SK-N-SH (cell line): ENCODE data around the gene C19orf53.

Experiments used
- CTCF ChIP-seq: fragments of 200-600 bp; sonication (generic); IDR thresholded peaks from 2 replicates; pipeline ENCODE4 v1.6.1; 2017; ENCODE audit warnings: antibody characterized with exemption, mild to moderate bottlenecking, moderate library complexity
- ELF1 ChIP-seq: IDR thresholded peaks from 2 replicates; pipeline ENCODE4 v1.4.0; 2012
- FOXJ3 ChIP-seq: sonication (generic); formaldehyde crosslinking; IDR thresholded peaks from 2 replicates; pipeline ENCODE4 v1.5.1; 2020; ENCODE audit warnings: mild to moderate bottlenecking, missing genetic modification reagents
- MAX ChIP-seq: IDR thresholded peaks from 2 replicates; pipeline ENCODE4 v1.4.0; 2012; ENCODE audit warnings: low read depth
- NRF1 ChIP-seq: IDR thresholded peaks from 2 replicates; pipeline ENCODE4 v1.6.1; 2012; ENCODE audit warnings: low read depth, mild to moderate bottlenecking, low read length
- POLR2AphosphoS5 ChIP-seq: IDR thresholded peaks from 2 replicates; pipeline ENCODE4 v1.6.1; 2012; ENCODE audit warnings: low read depth, low read length
- REST ChIP-seq: IDR thresholded peaks from 2 replicates; pipeline ENCODE4 v1.6.1; 2012; ENCODE audit warnings: mild to moderate bottlenecking, low read depth, low read length, moderate library complexity
- RFX5 ChIP-seq: IDR thresholded peaks from 2 replicates; pipeline ENCODE4 v1.6.1; 2012; ENCODE audit warnings: mild to moderate bottlenecking, improper control_type of control experiment, low read length
- SIN3A ChIP-seq: IDR thresholded peaks from 2 replicates; pipeline ENCODE4 v1.6.1; 2012; ENCODE audit warnings: low read depth, mild to moderate bottlenecking, low read length, moderate library complexity, borderline replicate concordance
- TAF1 ChIP-seq: IDR thresholded peaks from 2 replicates; pipeline ENCODE4 v1.6.1; 2012; ENCODE audit warnings: low read depth, mild to moderate bottlenecking, low read length, moderate library complexity, borderline replicate concordance
- USF2 ChIP-seq: fragments of 150-350 bp; IDR thresholded peaks from 2 replicates; pipeline ENCODE4 v1.6.1; 2017; ENCODE audit warnings: antibody characterized with exemption, low read length, low read depth, borderline replicate concordance
- YY1 ChIP-seq: IDR thresholded peaks from 2 replicates; pipeline ENCODE4 v1.4.0; 2012; ENCODE audit warnings: low read depth, mild to moderate bottlenecking

- no peak for TF ChIP-seq CTCF
- TF ChIP-seq MAX, result no peak
- no peak for TF ChIP-seq ELF1
- TF ChIP-seq USF2, result no peak
- TF ChIP-seq YY1, result no peak
- no peak for TF ChIP-seq SIN3A
- TF ChIP-seq POLR2AphosphoS5, result no peak
- TF ChIP-seq REST, result no peak
- TF ChIP-seq TAF1, result no peak
- no peak for TF ChIP-seq NRF1
- TF ChIP-seq RFX5, result no peak
- TF ChIP-seq FOXJ3 (CRISPR knock-in tag), result no peak
These were observed 25.4 kb downstream of the C19orf53 start for GRCh38 chr19:13799669-13800068.
